Endothelial cell (in vitro differentiated cells): Measurements from ENCODE around the gene NKAIN4. TPM values are rescaled to one million over a fixed set of nuclear protein-coding genes. Genes with fewer than 3 reads are reported as not detected.
A peak's percentile ranks its signal among the peaks of the same experiment; 100 is the strongest.

Experiments used
- DNase-seq: peaks from one replicate; pipeline ENCODE4 v3.0.0; 2021; ENCODE audit warnings: low spot score
- H3K27ac Mint-ChIP-seq: one replicate; pipeline ENCODE4 v1.8.0; 2021; ENCODE audit warnings: mixed read lengths, inconsistent platforms; ENCODE audit not compliant: unreplicated experiment
- H3K27me3 Mint-ChIP-seq: one replicate; pipeline ENCODE4 v1.8.0; 2021; ENCODE audit warnings: mild to moderate bottlenecking, moderate library complexity, mixed read lengths, inconsistent platforms; ENCODE audit not compliant: unreplicated experiment
- H3K36me3 Mint-ChIP-seq: one replicate; pipeline ENCODE4 v1.8.0; 2021; ENCODE audit warnings: mild to moderate bottlenecking, low read depth, mixed read lengths, inconsistent platforms; ENCODE audit not compliant: unreplicated experiment
- H3K4me1 Mint-ChIP-seq: one replicate; pipeline ENCODE4 v1.8.0; 2021; ENCODE audit warnings: mild to moderate bottlenecking, mixed read lengths, inconsistent platforms; ENCODE audit not compliant: unreplicated experiment
- H3K4me3 Mint-ChIP-seq: one replicate; pipeline ENCODE4 v1.8.0; 2021; ENCODE audit warnings: mild to moderate bottlenecking, mixed read lengths, inconsistent platforms; ENCODE audit not compliant: unreplicated experiment
- H3K9me3 Mint-ChIP-seq: one replicate; pipeline ENCODE4 v1.8.0; 2021; ENCODE audit warnings: mixed read lengths, inconsistent platforms; ENCODE audit not compliant: unreplicated experiment
- CTCF ChIP-seq: fragments of 200-600 bp; sonication (generic); IDR thresholded peaks from one replicate; pipeline ENCODE4 v1.5.0; 2021; ENCODE audit warnings: antibody characterized with exemption; ENCODE audit not compliant: unreplicated experiment
- total RNA-seq: library from RNA; stranded (reverse); fragmentation: NEBNext Ultra II Directional; extraction: Animal tissue kit (Norgen Biotek cat#: 25700); gene quantifications from one replicate; pipeline ENCODE4 v1.2.1, GENCODE V29; 2021; ENCODE audit not compliant: unreplicated experiment

Gene NKAIN4
- total RNA-seq, 1 donor from 2014 or later = 3.3 TPM

DNA sequence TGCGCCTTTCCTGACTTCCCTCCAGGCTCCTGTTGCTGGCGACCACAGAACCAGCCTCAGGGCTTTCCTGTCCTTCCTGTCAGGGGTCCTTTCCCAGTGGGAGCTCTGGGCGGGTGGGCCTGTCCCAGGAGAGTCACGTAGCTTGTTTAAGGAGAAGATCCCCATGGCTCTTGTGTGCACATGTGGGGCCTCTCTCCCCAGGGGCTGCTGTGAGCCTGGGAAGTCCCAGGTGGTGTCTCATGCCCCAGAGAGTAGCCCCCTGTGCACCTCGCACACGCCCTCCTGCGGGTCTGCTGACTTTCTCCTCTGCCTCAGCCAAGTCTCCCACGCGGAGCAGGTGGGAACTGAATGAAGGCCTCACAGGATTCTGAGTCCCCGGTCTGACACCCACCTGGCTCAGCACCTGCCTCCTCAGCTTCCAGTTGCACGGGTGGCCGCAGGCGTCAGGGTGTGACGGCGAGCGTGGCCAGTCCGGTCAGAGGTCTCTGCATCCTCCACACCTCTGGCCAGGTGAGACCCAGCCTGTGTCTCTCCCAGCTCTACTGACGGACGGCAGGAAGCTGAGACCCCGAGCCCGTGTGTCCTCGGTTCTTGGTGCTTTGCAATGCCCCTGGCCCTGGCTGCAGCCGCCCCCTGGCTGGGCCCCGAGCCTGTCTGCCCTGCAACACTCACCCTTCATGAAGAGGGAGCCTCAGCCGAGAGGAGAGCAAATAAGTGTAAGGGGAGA is 5.6 kb upstream of the NKAIN4 start:
- peaks cover 2% of the 10 kb centered on the region for H3K27me3 Mint-ChIP-seq
- H3K36me3 Mint-ChIP-seq = peaks cover 15% of the 10 kb centered on the region
- H3K4me3 Mint-ChIP-seq = no peak overlapping the region

DNA sequence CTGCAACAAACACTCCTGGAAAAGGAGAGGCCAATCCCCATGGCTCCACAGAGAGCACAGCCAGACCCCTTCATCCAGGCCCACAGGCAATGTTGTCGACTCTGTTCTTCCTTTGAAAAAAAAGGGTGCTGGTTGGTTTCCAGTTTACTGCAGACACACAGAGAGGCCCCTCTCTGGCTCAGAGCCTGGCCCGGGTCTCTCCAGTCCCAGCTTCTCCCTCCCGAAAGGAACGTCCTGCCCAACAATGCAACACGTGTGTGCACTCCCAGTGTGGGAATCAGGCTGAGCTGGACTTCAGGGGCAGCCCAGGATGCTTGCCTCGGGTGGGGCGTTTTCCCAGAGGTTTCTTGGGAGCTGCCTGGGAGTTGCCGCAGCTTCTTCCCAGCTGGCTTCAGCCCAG is 4.5 kb upstream of the NKAIN4 start:
- Mint-ChIP-seq H3K27me3 (peaks cover 3% of the 10 kb centered on the region), H3K9me3 (peaks cover 4% of the 10 kb centered on the region), H3K4me1 (peaks cover 33% of the 10 kb centered on the region), H3K36me3 (peaks cover 15% of the 10 kb centered on the region), H3K27ac (no peak overlapping the region), H3K4me3 (no peak overlapping the region)
- no peak for TF ChIP-seq CTCF
- no peak for DNase-seq

More for the DNA sequence above, 5.6 kb upstream of the NKAIN4 start:
- no peak for DNase-seq
- no peak overlapping the region for H3K27ac Mint-ChIP-seq
- peaks cover 36% of the 10 kb centered on the region for H3K4me1 Mint-ChIP-seq
- TF ChIP-seq CTCF = no peak
- H3K9me3 Mint-ChIP-seq = peaks cover 4% of the 10 kb centered on the region

DNA sequence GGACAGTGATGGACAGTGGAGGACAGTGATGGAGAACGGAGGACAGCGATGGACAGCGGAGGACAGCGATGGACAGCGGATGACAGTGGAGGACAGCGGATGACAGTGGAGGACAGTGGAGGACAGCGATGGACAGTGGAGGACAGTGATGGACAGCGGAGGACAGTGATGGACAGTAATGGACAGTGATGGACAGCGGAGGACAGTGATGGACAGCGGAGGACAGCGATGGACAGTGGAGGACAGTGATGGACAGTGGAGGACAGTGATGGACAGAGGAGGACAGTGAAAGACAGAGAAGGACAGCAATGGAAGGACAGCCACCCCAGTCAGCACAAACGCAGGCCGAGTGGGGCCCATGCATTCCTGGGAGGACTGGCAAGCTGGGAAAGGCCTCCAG is 3.4 kb upstream of the NKAIN4 start:
- DNase-seq = no peak
- no peak for TF ChIP-seq CTCF
- Mint-ChIP-seq H3K4me3 (peak overlapping the region; percentile 37), H3K36me3 (peaks cover 18% of the 10 kb centered on the region), H3K4me1 (peaks cover 36% of the 10 kb centered on the region), H3K9me3 (peaks cover 4% of the 10 kb centered on the region), H3K27ac (peak overlapping the region; percentile 16), H3K27me3 (peaks cover 7% of the 10 kb centered on the region)

- peaks cover 7% of the 10 kb centered on the region for H3K27me3 Mint-ChIP-seq
- TF ChIP-seq CTCF = no peak
- peak overlapping the region; percentile 57 for H3K4me3 Mint-ChIP-seq
- peaks cover 19% of the 10 kb centered on the region for H3K36me3 Mint-ChIP-seq
- no peak overlapping the region for H3K27ac Mint-ChIP-seq
- peaks cover 33% of the 10 kb centered on the region for H3K4me1 Mint-ChIP-seq
- DNase-seq = no peak
- H3K9me3 Mint-ChIP-seq = peaks cover 4% of the 10 kb centered on the region
These were observed 2.7 kb upstream of the NKAIN4 start for GRCh38 chr20:63256954-63257353.

- no peak for TF ChIP-seq CTCF
- H3K4me1 Mint-ChIP-seq = peaks cover 29% of the 10 kb centered on the region
- no peak overlapping the region for H3K4me3 Mint-ChIP-seq
These were observed 1.9 kb upstream of the NKAIN4 start for GRCh38 chr20:63255931-63256704.

More at GRCh38 chr20:63255931-63256704, 1.9 kb upstream of the NKAIN4 start:
- DNase-seq = no peak
- Mint-ChIP-seq H3K27me3 (peaks cover 7% of the 10 kb centered on the region), H3K27ac (no peak overlapping the region), H3K9me3 (peaks cover 4% of the 10 kb centered on the region), H3K36me3 (peaks cover 19% of the 10 kb centered on the region)
